ENCODE measurements around the gene CCL22.

DNA sequence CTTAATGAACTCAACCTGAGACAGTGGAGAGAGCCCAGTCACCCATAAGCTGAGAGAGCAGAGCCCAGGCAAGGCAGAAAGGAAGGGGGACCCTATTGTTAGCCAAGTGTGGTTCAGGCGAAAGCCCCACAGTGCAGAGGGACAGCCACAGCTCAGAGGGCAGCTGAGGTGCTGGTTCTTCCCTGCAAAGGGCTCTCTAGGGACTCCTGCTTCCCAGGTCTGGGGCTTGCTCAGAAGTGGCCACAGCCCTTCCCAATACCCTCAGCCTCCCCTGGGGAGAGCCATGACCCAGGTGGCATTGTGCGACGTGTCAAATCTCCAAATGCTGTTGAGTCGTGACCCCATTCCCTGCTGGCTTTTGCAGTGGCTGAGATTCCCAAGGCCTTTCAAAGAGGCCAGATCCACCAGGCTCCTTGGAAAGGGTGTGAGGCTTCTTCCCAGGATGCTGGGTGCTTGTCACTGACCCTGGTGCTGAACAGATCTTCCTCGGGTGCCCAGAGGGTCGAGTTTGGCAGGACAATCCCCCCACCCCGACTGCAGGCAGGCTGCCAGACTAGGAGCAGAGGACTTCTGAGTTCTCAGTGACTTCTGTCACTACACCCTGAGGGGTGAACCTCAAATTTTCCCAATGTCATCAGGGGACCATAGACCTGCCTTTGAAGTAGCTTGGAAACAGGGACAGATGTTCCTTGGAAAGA lies 43.5 kb downstream of the CCL22 start:
- no peak for TF ChIP-seq CTCF (conservative IDR thresholded peaks at IDR 0.05)
- no peak for TF ChIP-seq ZFX (IDR thresholded peaks at IDR 0.05)

Data from C4-2B (cell line).